SHP77 (cell line): ENCODE results near the gene D2HGDH.
A peak's percentile ranks its signal among the peaks of the same experiment; 100 is the strongest.

Experiments
- DNase-seq, 2 experiments: peaks; one replicate each; lab custom pipeline; 2025; lab: John Stamatoyannopoulos, UW

The D2HGDH gene

GRCh38 chr2:241734467-241735208, at the start of gene D2HGDH:
Gene D2HGDH (plus strand): TSS chr2:241734630. CDS start chr2:241735225, 595 bp downstream.
- DNase-seq: peak; percentile 68 to 84

GRCh38 chr2:241686324-241686649, 48.1 kb upstream of the D2HGDH start:
- no peak for DNase-seq

GRCh38 chr2:241686650-241687425, 47.6 kb upstream of the D2HGDH start, which contains the start of gene DTYMK:
Gene DTYMK (minus strand): TSS chr2:241686815. CDS start chr2:241686783, 32 bp downstream.
- peak; percentile 93 to 96 for DNase-seq

GRCh38 chr2:241689306-241689705, 45.1 kb upstream of the D2HGDH start:
- DNase-seq: no peak

GRCh38 chr2:241690202-241690717, 44.2 kb upstream of the D2HGDH start:
- DNase-seq: no peak

GRCh38 chr2:241692448-241692847, 42.0 kb upstream of the D2HGDH start:
- DNase-seq: no peak

- DNase-seq: no peak
Measured at GRCh38 chr2:241695651-241696050, 38.8 kb upstream of the D2HGDH start.

- no peak for DNase-seq
Measured at GRCh38 chr2:241701149-241701398, 33.4 kb upstream of the D2HGDH start.

- peak; percentile 88 to 93 for DNase-seq
Measured at GRCh38 chr2:241701399-241702154, 32.9 kb upstream of the D2HGDH start, which contains the start of gene ING5. Gene ING5 (plus strand): TSS chr2:241702039. CDS start chr2:241702066, 27 bp downstream.

- peak; percentile 76 to 86 for DNase-seq
Measured at GRCh38 chr2:241702155-241703031, 32.0 kb upstream of the D2HGDH start.

- peak in 1 of 2 experiments; percentile 33 for DNase-seq
Measured at GRCh38 chr2:241703032-241703604, 31.3 kb upstream of the D2HGDH start.

GRCh38 chr2:241706537-241706936, 27.9 kb upstream of the D2HGDH start:
- DNase-seq: no peak

GRCh38 chr2:241708879-241709278, 25.6 kb upstream of the D2HGDH start:
- DNase-seq: no peak

GRCh38 chr2:241719093-241719492, 15.3 kb upstream of the D2HGDH start:
- DNase-seq: no peak

- DNase-seq: no peak
Measured at GRCh38 chr2:241720099-241720498, 14.3 kb upstream of the D2HGDH start.

GRCh38 chr2:241720560-241720959, 13.9 kb upstream of the D2HGDH start:
- no peak for DNase-seq

GRCh38 chr2:241721852-241722251, 12.6 kb upstream of the D2HGDH start:
- no peak for DNase-seq

GRCh38 chr2:241722896-241723454, 11.5 kb upstream of the D2HGDH start:
- DNase-seq: no peak

- no peak for DNase-seq
Measured at GRCh38 chr2:241724259-241724974, 10.0 kb upstream of the D2HGDH start.
